Activated CD8-positive, alpha-beta memory T cell treated with anti-CD3 and anti-CD28 coated beads, Interleukin-2, amount 50 U/mL, for 24 hours (primary cell): ENCODE data around the gene DNAJC16.
"Not testable (repeated sequence)": the region's sequence is repeated elsewhere in the genome, so short reads cannot be mapped to it uniquely, and the experiment has no call there.

Experiments
- DNase-seq: peaks from one replicate; pipeline ENCODE4 v3.0.0-alpha.2; 2020; ENCODE audit errors: extremely low read depth

Gene DNAJC16

GRCh38 chr1:15526490-15527339, at the start of gene DNAJC16:
TSS of gene DNAJC16 (plus strand) at chr1:15526848. CDS start at chr1:15529106, 2,258 bp downstream.
- DNase-seq = peak; percentile 95

- DNase-seq = no peak
Observed at GRCh38 chr1:15476927-15477326, 49.7 kb upstream of the DNAJC16 start.

GRCh38 chr1:15477646-15478212, 48.9 kb upstream of the DNAJC16 start:
- no peak for DNase-seq

GRCh38 chr1:15479654-15480347, 46.8 kb upstream of the DNAJC16 start:
- no peak for DNase-seq

GRCh38 chr1:15482455-15482854, 44.2 kb upstream of the DNAJC16 start:
- DNase-seq = not testable (repeated sequence)

- DNase-seq = not testable (repeated sequence)
Observed at GRCh38 chr1:15482983-15483543, 43.6 kb upstream of the DNAJC16 start.

- DNase-seq = no peak
Observed at GRCh38 chr1:15483971-15484370, 42.7 kb upstream of the DNAJC16 start.

- not testable (repeated sequence) for DNase-seq
Observed at GRCh38 chr1:15484443-15484842, 42.2 kb upstream of the DNAJC16 start.

GRCh38 chr1:15485636-15486035, 41.0 kb upstream of the DNAJC16 start:
- DNase-seq = no peak

GRCh38 chr1:15486844-15487610, 39.6 kb upstream of the DNAJC16 start:
- not testable (repeated sequence) for DNase-seq

- no peak for DNase-seq
Observed at GRCh38 chr1:15488371-15488770, 38.3 kb upstream of the DNAJC16 start.

GRCh38 chr1:15489052-15489736, 37.5 kb upstream of the DNAJC16 start:
- no peak for DNase-seq

GRCh38 chr1:15491010-15491409, 35.6 kb upstream of the DNAJC16 start:
- DNase-seq = not testable (repeated sequence)

GRCh38 chr1:15492596-15492995, 34.1 kb upstream of the DNAJC16 start:
- no peak for DNase-seq

- no peak for DNase-seq
Observed at GRCh38 chr1:15493869-15494390, 32.7 kb upstream of the DNAJC16 start.

GRCh38 chr1:15500184-15501178, 26.2 kb upstream of the DNAJC16 start:
- no peak for DNase-seq

GRCh38 chr1:15501208-15502032, 25.2 kb upstream of the DNAJC16 start:
- peak; percentile 10 for DNase-seq

GRCh38 chr1:15504436-15504835, 22.2 kb upstream of the DNAJC16 start:
- no peak for DNase-seq

- no peak for DNase-seq
Observed at GRCh38 chr1:15506831-15507230, 19.8 kb upstream of the DNAJC16 start.
